ENCODE results near the gene MTCL3.

MTCL3 gene

GRCh38 chr6:127464161-127464880 lies 54.8 kb downstream of the MTCL3 start:
- Histone ChIP-seq H3K9me2 (ENCODE audit: insufficient read depth, low read length) (no peaks in the 10 kb centered on the region), H3K27ac (ENCODE audit: low read length) (no peak overlapping the region), H4K20me1 (ENCODE audit: insufficient read depth) (peaks cover 17% of the 10 kb centered on the region), H3K79me2 (replicated peaks; ENCODE audit: insufficient read depth, low read length) (peaks cover 12% of the 10 kb centered on the region), H2AFZ (ENCODE audit: low read depth, low read length) (no peak overlapping the region), H3F3A (ENCODE audit: insufficient read depth, low read length, poor library complexity, severe bottlenecking) (no peaks in the 10 kb centered on the region), H3K36me3 (ENCODE audit: insufficient read depth, low read length) (peaks cover 10% of the 10 kb centered on the region), H3K27me3 (ENCODE audit: insufficient read depth, low read depth, low read length) (no peaks in the 10 kb centered on the region), H3K4me3 (ENCODE audit: low read length) (no peak overlapping the region), H3K9ac (ENCODE audit: low read length) (no peak overlapping the region), H3K4me2 (ENCODE audit: low read length) (no peak overlapping the region), H3K9me3 (ENCODE audit: low read length) (no peaks in the 10 kb centered on the region)
- TF ChIP-seq RAD21 (conservative IDR thresholded peaks at IDR 0.05) = no peak
- no peak for TF ChIP-seq EP300 (conservative IDR thresholded peaks at IDR 0.05; ENCODE audit: poor library complexity, severe bottlenecking)
- no peak for TF ChIP-seq SMC3 (conservative IDR thresholded peaks at IDR 0.05; ENCODE audit: poor library complexity)
- TF ChIP-seq CTCF (IDR thresholded peaks at IDR 0.05; ENCODE audit: poor library complexity, severe bottlenecking) = no peak
- no peak for TF ChIP-seq EZH2 (IDR thresholded peaks at IDR 0.05; ENCODE audit: borderline replicate concordance, insufficient read depth, low read length, poor library complexity, severe bottlenecking)
- TF ChIP-seq REST (IDR thresholded peaks at IDR 0.05; ENCODE audit: borderline replicate concordance) = no peak
- TF ChIP-seq MXI1 (conservative IDR thresholded peaks at IDR 0.05; ENCODE audit: poor library complexity, severe bottlenecking) = no peak
- TF ChIP-seq TAF1 (IDR thresholded peaks at IDR 0.05; ENCODE audit: low read depth) = no peak
- TF ChIP-seq POLR2AphosphoS5 (IDR thresholded peaks at IDR 0.05) = no peak

- Histone ChIP-seq H3K4me3 (ENCODE audit: low read length) (no peak overlapping the region), H4K20me1 (ENCODE audit: insufficient read depth) (peaks cover 14% of the 10 kb centered on the region), H3K79me2 (replicated peaks; ENCODE audit: insufficient read depth, low read length) (peaks cover 11% of the 10 kb centered on the region), H3F3A (ENCODE audit: insufficient read depth, low read length, poor library complexity, severe bottlenecking) (no peaks in the 10 kb centered on the region), H3K27ac (ENCODE audit: low read length) (no peak overlapping the region), H2AFZ (ENCODE audit: low read depth, low read length) (no peak overlapping the region), H3K9me3 (ENCODE audit: low read length) (no peaks in the 10 kb centered on the region), H3K9me2 (ENCODE audit: insufficient read depth, low read length) (no peaks in the 10 kb centered on the region), H3K4me2 (ENCODE audit: low read length) (no peak overlapping the region), H3K27me3 (ENCODE audit: insufficient read depth, low read depth, low read length) (no peaks in the 10 kb centered on the region), H3K36me3 (ENCODE audit: insufficient read depth, low read length) (peaks cover 13% of the 10 kb centered on the region), H3K9ac (ENCODE audit: low read length) (no peak overlapping the region)
- TF ChIP-seq REST (IDR thresholded peaks at IDR 0.05; ENCODE audit: borderline replicate concordance) = no peak
- no peak for TF ChIP-seq EP300 (conservative IDR thresholded peaks at IDR 0.05; ENCODE audit: poor library complexity, severe bottlenecking)
- no peak for TF ChIP-seq MXI1 (conservative IDR thresholded peaks at IDR 0.05; ENCODE audit: poor library complexity, severe bottlenecking)
- no peak for TF ChIP-seq EZH2 (IDR thresholded peaks at IDR 0.05; ENCODE audit: borderline replicate concordance, insufficient read depth, low read length, poor library complexity, severe bottlenecking)
- no peak for TF ChIP-seq TAF1 (IDR thresholded peaks at IDR 0.05; ENCODE audit: low read depth)
- no peak for TF ChIP-seq SMC3 (conservative IDR thresholded peaks at IDR 0.05; ENCODE audit: poor library complexity)
- TF ChIP-seq POLR2AphosphoS5 (IDR thresholded peaks at IDR 0.05) = no peak
- TF ChIP-seq CTCF (IDR thresholded peaks at IDR 0.05; ENCODE audit: poor library complexity, severe bottlenecking) = no peak
- TF ChIP-seq RAD21 (conservative IDR thresholded peaks at IDR 0.05) = no peak
Observed at GRCh38 chr6:127463056-127463455, 56.1 kb downstream of the MTCL3 start.
